HS-27A (cell line): ENCODE measurements around the gene GDF10.

Experiments
- DNase-seq: peaks from one replicate; pipeline ENCODE4 v3.0.0-alpha.2; 2012; ENCODE audit warnings: low read depth, missing footprints

The GDF10 gene

GRCh38 chr10:47276071-47276470 is 23.9 kb upstream of the GDF10 start:
- DNase-seq, result no peak

GRCh38 chr10:47276576-47277351 is 23.2 kb upstream of the GDF10 start:
- no peak for DNase-seq

DNA sequence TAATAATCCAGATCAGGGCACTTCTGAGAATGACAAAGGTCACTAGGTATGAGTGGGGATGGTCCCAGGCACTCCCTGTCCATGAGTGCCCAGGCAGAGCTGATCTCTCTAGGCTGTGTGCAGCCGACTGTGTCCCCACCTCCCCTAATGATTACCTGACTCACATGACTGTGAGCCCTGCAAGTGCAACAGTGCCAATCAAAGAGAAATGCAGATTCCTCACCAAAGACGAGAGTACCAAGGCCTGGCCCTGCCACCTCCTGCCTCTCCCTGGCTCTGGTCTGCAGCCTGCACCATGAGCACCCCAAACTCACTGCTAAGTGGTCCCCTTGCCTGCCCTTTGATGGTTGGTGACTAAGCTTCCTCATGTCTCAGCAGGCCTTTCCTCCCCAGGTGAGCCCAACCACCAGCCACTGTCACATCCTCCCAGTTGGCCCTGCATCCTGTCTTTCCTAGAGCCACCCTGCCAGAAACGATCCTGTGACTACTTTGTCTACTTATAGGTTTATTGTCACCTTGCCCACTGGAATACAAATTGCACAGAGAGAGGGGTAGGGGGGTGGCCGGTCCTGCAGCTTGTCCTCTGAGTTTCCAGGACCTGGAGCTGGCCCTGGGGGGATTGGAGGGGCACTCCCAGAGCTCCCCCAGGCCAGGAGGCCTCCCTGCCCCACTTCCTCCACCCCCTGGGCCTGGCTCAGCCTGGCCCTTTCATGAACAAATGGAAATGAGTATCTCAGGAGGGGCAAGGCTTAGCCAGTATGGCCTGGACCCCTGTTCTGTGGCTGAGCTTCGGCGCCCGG is 22.4 kb upstream of the GDF10 start:
- DNase-seq, result no peak

- no peak for DNase-seq
These were observed 21.9 kb upstream of the GDF10 start for GRCh38 chr10:47278152-47278473.

DNA sequence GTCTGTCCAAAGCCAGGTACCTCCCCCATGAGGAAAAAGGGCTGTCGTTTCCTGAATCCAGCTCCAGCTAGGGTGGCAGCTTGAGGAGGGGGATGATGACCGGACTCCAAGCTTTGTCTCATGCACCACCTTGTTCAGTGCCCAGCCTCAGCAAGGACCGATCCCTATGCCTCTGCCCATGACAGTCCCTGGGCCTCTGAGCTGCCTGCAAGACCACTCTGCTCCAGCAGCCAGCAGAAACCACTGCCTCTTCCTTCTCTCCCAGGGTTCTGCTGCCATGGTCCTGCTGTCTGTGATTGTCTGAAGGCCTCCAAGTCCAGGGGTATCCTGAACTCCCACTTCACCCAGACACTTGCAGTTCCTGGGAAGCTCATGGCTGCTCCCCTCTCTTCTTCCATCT is 21.3 kb upstream of the GDF10 start:
- DNase-seq, result no peak

GRCh38 chr10:47279276-47279675 is 20.7 kb upstream of the GDF10 start:
- no peak for DNase-seq

- DNase-seq, result no peak
These were observed 17.9 kb upstream of the GDF10 start for GRCh38 chr10:47282005-47282656.

DNA sequence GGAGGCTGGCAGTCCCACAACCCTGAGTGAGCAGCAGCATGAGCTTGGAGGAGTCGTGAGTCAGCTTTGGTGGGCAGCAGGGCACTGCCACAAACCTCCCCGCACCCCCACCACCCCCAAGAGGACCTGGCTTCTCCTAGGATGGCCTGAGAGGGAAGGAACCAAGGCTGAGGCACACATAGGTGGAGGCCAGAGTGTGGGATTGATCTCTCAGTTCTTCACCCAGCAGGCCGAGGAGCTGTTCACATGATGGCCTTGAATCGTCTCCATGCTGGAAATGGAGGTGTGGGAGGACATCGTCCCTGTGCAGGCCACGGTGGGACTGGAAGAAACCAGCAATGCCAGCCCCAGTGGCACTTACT is 17.4 kb upstream of the GDF10 start:
- DNase-seq, result no peak

DNA sequence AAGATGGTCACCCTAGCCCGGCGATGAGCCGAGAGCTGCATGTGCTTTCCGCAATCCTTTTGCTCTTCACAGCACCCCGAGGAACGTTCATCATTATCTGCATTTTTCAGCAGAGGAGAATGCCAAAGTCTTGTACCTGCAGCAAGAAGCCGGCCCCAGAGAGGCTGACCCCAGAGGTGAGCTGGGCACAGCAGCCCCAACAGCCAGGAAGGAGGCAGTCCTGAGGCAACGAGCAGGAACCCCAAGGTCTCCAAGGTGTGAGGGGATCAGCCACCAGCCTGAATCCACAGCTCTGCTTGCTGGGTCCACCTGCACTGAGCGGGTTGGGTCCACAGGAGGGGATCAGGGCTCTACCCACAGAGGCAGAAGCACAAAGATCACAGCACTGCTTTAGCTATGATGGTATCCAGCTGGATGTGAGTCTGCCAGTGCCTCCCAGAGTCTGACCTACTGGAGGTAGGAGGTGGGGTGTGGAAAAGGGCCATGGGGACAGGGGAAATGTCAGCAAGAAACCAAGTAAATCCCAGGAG is 16.8 kb upstream of the GDF10 start:
- DNase-seq, result no peak

- DNase-seq, result no peak
These were observed 16.1 kb upstream of the GDF10 start for GRCh38 chr10:47283848-47284247.

DNA sequence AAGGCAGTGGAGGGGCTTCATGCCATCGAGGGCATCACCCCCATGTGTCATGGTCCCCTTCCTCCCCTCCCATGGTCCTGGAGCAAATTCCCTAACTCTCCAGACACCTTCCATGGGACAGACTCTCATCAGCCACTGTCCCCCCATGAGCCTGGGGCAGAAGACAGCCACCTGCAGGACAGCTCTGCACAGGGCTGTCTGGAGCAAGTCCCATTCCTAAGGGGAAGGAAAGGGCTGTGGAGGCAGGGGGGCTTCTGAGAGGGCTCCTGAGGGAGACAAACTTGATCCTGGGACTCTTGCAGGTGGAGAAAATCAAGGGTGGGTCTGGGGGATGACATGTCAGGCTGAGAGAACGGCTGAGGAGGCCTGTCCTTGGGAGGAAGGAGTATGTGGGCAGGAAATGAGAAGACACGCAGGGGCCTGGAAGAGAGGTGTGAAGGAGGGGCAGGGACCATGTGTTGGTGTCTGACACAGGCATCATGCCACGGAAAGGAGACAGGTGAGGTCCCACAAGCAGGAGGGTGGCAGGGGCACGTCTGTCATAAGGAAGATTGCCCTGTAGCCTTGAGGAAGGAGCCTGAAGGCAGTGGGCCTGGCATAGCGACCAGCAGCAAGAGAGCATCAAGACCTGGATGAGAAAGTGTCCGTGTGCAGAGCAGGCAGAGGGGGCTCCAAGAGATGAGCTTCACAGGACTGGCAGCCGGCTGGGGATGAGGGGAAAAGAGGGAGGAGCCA is 14.4 kb upstream of the GDF10 start:
- no peak for DNase-seq

- DNase-seq, result no peak
These were observed 13.9 kb upstream of the GDF10 start for GRCh38 chr10:47286116-47286505.

DNA sequence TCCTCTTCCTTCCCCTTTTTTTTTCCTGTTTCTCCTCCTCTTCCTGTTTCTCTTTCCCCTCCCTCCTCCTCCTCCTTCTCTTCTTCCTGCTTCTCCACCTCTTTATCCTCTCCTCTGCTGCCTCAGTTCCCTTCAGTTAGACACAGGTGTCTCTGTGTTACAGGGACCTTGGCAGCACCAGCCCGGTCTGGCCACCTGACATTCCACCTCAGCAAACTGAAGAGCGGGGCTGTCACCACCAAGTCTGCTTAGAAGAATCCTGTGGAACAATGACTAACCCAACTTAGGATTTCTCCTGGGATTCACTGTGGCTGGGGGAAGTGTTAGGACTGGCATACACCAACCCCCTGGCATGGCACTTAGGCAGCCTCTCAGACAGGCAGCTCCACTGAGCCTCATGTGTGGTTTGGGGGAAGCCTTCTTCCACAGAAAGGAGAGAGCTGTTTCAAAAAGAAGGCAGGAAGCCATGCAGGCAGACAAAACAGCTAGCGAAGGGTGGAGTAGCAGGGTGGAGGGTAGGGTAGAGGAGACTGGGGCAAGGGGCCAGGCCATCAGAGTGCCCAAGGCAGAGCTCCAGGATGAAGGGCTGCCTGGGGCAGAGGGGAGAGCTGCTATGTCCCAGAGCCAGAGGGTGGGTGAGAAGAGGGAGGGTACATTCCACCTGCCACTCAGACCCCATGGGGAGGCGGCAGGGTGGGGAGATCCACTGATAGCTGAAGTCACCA is 13.2 kb upstream of the GDF10 start:
- no peak for DNase-seq

DNA sequence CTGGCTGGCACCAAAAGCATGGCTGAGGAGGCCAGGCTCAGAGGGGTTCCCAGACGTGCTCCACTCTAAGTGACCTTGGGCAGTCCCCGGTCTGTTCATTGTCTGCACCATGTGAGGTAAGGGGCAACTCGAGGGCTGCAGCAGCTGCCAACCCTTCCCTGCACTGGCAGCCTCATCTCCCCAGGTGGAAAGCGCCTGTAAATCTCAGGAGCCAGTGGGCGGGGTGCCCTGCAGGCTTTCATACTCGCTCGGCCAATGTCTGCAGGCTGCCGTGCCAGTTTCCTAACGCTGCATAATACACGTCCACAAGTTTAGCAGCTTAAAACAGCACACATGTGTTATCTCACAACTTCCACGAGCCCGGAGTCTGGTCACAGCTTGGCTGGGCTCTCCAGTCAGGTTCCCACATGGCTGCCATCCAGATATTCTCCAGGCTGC is 12.6 kb upstream of the GDF10 start:
- DNase-seq, result no peak

GRCh38 chr10:47287805-47288204 is 12.2 kb upstream of the GDF10 start:
- DNase-seq, result no peak

GRCh38 chr10:47288236-47288635 is 11.8 kb upstream of the GDF10 start:
- no peak for DNase-seq

- DNase-seq, result no peak
These were observed 11.0 kb upstream of the GDF10 start for GRCh38 chr10:47288916-47289495.

GRCh38 chr10:47289921-47290320 is 10.1 kb upstream of the GDF10 start:
- DNase-seq, result no peak

DNA sequence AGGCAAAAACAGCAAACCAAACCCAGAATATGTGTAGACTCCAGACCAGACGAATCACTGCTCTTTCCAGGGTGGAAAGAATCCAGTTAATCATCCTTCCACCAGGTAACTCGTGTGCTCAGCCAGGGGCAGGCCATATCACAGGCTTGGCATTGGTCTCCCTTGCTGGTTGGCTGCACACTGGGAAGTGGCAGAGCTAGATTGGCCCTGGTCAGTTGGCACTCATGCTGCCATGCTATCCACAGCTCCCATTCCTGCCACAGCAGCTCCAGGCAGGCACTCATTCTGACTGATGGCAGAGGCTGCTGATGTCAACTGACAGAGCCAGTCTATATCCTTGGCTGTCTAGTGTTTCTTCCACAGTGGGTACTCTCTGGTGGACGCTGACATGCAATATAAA is 9.7 kb upstream of the GDF10 start:
- DNase-seq, result no peak

DNA sequence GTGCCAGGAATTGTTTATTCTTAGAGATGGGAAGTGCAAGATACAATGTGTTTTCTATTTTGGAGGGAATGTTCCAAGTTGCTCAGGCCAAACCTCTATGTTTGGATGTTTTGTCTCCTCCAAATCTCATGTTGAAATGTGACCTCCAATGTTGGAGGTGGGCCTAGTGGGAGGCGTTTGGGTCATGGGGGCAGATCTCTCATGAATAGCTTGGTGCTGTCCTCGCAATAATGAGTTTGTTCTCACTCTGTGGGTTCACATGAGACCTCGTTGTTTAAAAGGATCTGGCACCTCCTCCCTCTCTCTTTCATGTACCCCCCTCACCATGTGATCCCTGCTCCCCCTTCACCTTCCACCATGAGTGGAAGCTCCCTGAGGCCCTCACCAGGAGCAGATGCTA is 8.3 kb upstream of the GDF10 start:
- no peak for DNase-seq

DNA sequence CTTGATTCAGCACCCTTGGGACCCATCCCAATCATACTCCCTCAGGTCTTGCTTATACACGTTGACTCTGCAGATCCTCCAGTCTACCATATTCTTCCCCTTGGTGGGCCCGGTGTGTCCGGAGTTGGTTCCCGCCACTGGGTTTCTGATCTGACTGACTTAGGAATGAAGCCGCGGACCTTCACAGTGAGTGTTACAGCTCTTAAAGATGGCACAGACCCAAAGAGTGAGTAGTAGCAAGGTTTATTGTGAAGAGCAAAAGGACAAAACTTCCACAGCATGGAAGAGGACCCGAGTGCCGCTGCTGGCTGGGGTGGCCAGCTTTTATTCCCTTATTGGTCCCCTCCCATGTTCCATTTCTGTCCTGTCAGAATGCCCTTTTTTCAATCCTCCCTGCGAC is 5.9 kb upstream of the GDF10 start:
- no peak for DNase-seq
